ENCODE data around the gene UIMC1. TPM values are rescaled to one million over a fixed set of nuclear protein-coding genes. Genes with fewer than 3 reads are reported as not detected.

UIMC1 gene
- polyA plus RNA-seq, 3 donors, result 14.8 to 35.6 (median 19.1) TPM

- Mint-ChIP-seq H3K27me3 (ENCODE audit: low read depth in 3 of 3) (no peaks in the 10 kb centered on the region), H3K9me3 (no peaks in the 10 kb centered on the region), H3K4me3 (no peak overlapping the region), H3K27ac (no peak overlapping the region), H3K36me3 (peaks cover 76 to 77% of the 10 kb centered on the region in 2 donors), H3K4me1 (no peaks in the 10 kb centered on the region)
- H3K9me3 ChIP-seq (replicated peaks in 1 of 2; ENCODE audit: control insufficient read depth in 1 of 2, insufficient read depth in 1 of 2, low read length in 2 of 2), result no peaks in the 10 kb centered on the region
- no peaks in the 10 kb centered on the region for H3K27me3 ChIP-seq (ENCODE audit: control insufficient read depth in 2 of 2, insufficient read depth in 2 of 2, low read length in 2 of 2)
- no peak for TF ChIP-seq CTCF (IDR thresholded peaks at IDR 0.05)
- H3K27ac ChIP-seq (ENCODE audit: low read depth in 1 of 2, low read length in 2 of 2), result no peak overlapping the region
- H3K4me3 ChIP-seq (replicated peaks in 1 of 3; ENCODE audit: low read depth in 2 of 3, low read length in 3 of 3), result no peak overlapping the region
- peaks cover 7% of the 10 kb centered on the region for H3K79me2 ChIP-seq (ENCODE audit: insufficient read depth, low read length)
- DNase-seq, result no peak
- intact Hi-C loops (cut with micrococcal nuclease), result loop anchor here in 1 of 2 donors (10.0 kb wide), 1 partner anchor 139 kb away; the partner anchor contains the start of gene UNC5A
- H3K9ac ChIP-seq (ENCODE audit: insufficient read depth, low read length, poor library complexity, severe bottlenecking), result no peak overlapping the region
- H4K20me1 ChIP-seq (ENCODE audit: insufficient read depth, low read length), result peaks cover 42% of the 10 kb centered on the region
- H3K4me1 ChIP-seq (ENCODE audit: control insufficient read depth in 1 of 2, insufficient read depth in 2 of 2, low read length in 2 of 2), result no peaks in the 10 kb centered on the region
- H3K36me3 ChIP-seq (replicated peaks in 1 of 2; ENCODE audit: control insufficient read depth in 1 of 2, insufficient read depth in 2 of 2, low read length in 2 of 2), result peaks cover 70 to 93% of the 10 kb centered on the region in 2 donors
- H3K4me2 ChIP-seq (replicated peaks; ENCODE audit: extremely low read depth, low read length, poor library complexity, severe bottlenecking), result no peak overlapping the region
- H2AFZ ChIP-seq (ENCODE audit: insufficient read depth, low read depth, low read length, poor library complexity, severe bottlenecking), result no peak overlapping the region
- no CpG with 5 or more reads among the region's 2 CpGs for WGBS (ENCODE audit: insufficient coverage)
Observed at GRCh38 chr5:176954050-176954449, 52.5 kb downstream of the UIMC1 start.

GRCh38 chr5:176952531-176953193, 53.9 kb downstream of the UIMC1 start:
- Histone ChIP-seq H3K9ac (ENCODE audit: insufficient read depth, low read length, poor library complexity, severe bottlenecking) (no peak overlapping the region), H3K79me2 (ENCODE audit: insufficient read depth, low read length) (peaks cover 7% of the 10 kb centered on the region), H4K20me1 (ENCODE audit: insufficient read depth, low read length) (peaks cover 35% of the 10 kb centered on the region), H3K9me3 (replicated peaks in 1 of 2; ENCODE audit: control insufficient read depth in 1 of 2, insufficient read depth in 1 of 2, low read length in 2 of 2) (no peaks in the 10 kb centered on the region), H2AFZ (ENCODE audit: insufficient read depth, low read depth, low read length, poor library complexity, severe bottlenecking) (no peak overlapping the region), H3K4me1 (ENCODE audit: control insufficient read depth in 1 of 2, insufficient read depth in 2 of 2, low read length in 2 of 2) (no peaks in the 10 kb centered on the region), H3K4me3 (replicated peaks in 1 of 3; ENCODE audit: low read depth in 2 of 3, low read length in 3 of 3) (no peak overlapping the region), H3K27me3 (ENCODE audit: control insufficient read depth in 2 of 2, insufficient read depth in 2 of 2, low read length in 2 of 2) (no peaks in the 10 kb centered on the region), H3K4me2 (replicated peaks; ENCODE audit: extremely low read depth, low read length, poor library complexity, severe bottlenecking) (no peak overlapping the region), H3K36me3 (replicated peaks in 1 of 2; ENCODE audit: control insufficient read depth in 1 of 2, insufficient read depth in 2 of 2, low read length in 2 of 2) (peaks cover 80 to 96% of the 10 kb centered on the region in 2 donors), H3K27ac (ENCODE audit: low read depth in 1 of 2, low read length in 2 of 2) (no peak overlapping the region)
- WGBS (ENCODE audit: insufficient coverage), result no CpG with 5 or more reads among the region's 7 CpGs
- Mint-ChIP-seq H3K27me3 (ENCODE audit: low read depth in 3 of 3) (no peaks in the 10 kb centered on the region), H3K36me3 (peaks cover 76 to 79% of the 10 kb centered on the region in 2 donors), H3K27ac (no peak overlapping the region), H3K9me3 (no peaks in the 10 kb centered on the region), H3K4me1 (no peaks in the 10 kb centered on the region), H3K4me3 (no peak overlapping the region)
- no peak for TF ChIP-seq CTCF (IDR thresholded peaks at IDR 0.05)
- DNase-seq, result no peak
- intact Hi-C loops (cut with micrococcal nuclease), result loop anchor here in 1 of 2 donors (10.0 kb wide), 1 partner anchor 138 kb away; the partner anchor contains the start of gene UNC5A

Measured in CD14-positive monocyte (primary cell).